Embryonic facial prominence (tissue), 1 donor: ENCODE data around the gene SDR9C7.

Source experiments
- DNase-seq: peaks from one replicate; pipeline ENCODE4 v3.0.0-alpha.2; 2016; ENCODE audit errors: extremely low spot score

Gene SDR9C7

DNA sequence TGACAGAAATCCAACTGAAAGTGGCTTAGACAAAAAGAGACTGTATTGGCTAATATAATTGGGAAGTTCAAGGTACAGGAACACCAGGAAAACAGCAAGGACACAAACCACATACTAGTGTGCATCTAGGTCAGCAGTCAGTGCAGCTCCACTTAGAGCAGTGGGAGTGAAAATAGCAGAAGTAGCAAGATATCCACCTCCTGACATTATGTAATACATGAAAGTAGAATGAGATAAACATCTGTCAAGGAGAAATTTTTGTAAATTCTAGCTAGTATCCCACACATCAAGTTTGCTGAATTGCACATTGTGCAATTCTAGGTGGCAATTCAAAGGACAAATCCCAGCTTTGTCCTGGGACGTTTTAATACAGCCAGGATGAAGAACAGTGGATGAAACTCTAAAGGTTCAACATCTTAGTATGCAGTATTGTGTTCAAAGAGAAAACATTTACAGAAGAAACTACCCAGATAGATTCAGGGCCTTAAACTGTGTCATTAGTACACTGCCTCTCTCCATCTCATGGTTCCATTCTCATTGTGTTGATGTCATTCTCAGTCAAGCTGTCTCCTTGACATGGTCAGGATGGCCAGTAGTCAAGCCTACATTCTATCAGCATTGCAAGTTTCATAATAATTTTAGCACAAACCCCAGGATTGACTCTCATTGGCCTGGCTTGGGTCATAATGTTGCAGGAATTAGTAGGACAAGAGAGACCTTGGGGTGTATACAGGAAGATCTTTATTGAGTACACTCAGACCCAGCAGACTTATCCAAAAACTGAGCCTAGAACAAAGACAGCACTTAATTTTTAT, 56.8 kb downstream of the SDR9C7 start:
- no peak for DNase-seq

DNA sequence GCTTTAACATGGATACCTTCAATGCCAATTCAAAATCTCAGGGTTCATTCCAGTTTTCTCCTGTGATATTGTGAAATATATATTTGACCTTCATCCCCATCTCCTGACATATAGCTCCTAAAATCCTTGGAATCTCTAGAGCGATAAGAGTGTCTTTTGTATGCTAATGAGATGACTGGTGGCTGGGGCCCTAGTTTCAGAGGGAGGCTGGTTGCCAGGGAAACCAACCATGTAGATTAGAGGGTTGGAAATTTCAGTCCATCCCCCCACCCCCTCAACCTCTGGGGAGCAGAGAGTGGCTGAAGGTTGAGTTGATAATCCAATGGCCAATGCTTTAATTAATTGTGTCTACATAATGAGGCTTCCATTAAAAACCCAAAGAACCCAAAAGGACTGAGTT, 59.4 kb downstream of the SDR9C7 start:
- DNase-seq = no peak

DNA sequence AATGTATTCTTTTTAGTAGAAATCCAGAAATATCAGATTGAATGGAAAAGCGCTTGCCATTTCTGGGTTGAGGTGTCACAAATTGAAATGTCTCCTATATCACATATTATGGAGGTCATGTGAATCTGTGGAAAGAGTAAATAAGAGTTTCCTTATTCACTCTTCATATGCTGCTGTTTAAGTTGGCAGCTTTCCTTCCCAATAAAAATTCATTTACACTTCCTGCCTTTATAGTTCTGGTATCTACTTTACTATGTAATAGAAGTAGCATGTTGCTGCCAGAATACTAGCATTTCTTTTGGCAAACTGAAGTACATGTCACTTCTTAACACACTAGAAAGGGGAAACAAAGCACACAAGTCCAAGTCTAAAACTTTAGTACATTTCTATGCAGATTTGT, 60.8 kb downstream of the SDR9C7 start:
- DNase-seq = no peak
